ENCODE measurements around the gene DRD2.

DNA sequence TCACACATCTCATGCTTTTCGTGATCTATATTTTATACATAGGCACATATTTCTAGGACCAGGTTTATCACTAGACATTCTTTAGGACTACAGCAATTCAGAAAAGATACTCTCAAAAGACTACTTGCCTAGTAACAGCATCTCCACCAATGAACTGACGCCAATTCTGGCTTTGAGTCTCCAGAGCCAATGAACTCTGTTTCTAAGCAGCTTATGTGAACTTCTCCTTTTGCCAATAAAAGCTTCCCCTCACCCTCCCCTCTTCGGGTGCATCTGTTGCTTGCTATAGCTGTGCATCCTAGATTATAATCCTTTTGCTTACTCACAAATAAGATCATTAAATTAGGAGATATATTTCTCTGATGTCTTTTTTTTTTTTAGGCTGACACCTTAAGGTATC lies 99.0 kb downstream of the DRD2 start:
- TF ChIP-seq, protein P1, sequence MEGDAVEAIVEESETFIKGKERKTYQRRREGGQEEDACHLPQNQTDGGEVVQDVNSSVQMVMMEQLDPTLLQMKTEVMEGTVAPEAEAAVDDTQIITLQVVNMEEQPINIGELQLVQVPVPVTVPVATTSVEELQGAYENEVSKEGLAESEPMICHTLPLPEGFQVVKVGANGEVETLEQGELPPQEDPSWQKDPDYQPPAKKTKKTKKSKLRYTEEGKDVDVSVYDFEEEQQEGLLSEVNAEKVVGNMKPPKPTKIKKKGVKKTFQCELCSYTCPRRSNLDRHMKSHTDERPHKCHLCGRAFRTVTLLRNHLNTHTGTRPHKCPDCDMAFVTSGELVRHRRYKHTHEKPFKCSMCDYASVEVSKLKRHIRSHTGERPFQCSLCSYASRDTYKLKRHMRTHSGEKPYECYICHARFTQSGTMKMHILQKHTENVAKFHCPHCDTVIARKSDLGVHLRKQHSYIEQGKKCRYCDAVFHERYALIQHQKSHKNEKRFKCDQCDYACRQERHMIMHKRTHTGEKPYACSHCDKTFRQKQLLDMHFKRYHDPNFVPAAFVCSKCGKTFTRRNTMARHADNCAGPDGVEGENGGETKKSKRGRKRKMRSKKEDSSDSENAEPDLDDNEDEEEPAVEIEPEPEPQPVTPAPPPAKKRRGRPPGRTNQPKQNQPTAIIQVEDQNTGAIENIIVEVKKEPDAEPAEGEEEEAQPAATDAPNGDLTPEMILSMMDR (IDR thresholded peaks at IDR 0.05; ENCODE audit: borderline replicate concordance, extremely low read depth, low read length, poor library complexity, severe bottlenecking) = no peak
- no peak for TF ChIP-seq EZH2 (IDR thresholded peaks at IDR 0.05; ENCODE audit: borderline replicate concordance, low read depth, low read length, severe bottlenecking)

Measured in DND-41 (cell line).